ENCODE data around the gene ADAMTS2.
"Not testable (repeated sequence)": the region's sequence is repeated elsewhere in the genome, so short reads cannot be mapped to it uniquely, and the experiment has no call there.

ADAMTS2 gene

GRCh38 chr5:179123491-179124272, 221.6 kb downstream of the ADAMTS2 start:
- ATAC-seq = no peak
- no peak for DNase-seq

GRCh38 chr5:179123109-179123426, 222.2 kb downstream of the ADAMTS2 start:
- ATAC-seq = no peak

GRCh38 chr5:179122411-179123108, 222.7 kb downstream of the ADAMTS2 start:
- no peak for ATAC-seq
- no peak for DNase-seq

More at GRCh38 chr5:179123109-179123426, 222.2 kb downstream of the ADAMTS2 start:
- no peak for DNase-seq

GRCh38 chr5:179121667-179122111, 223.6 kb downstream of the ADAMTS2 start:
- DNase-seq (no peak), ATAC-seq (no peak)

- DNase-seq = no peak
- no peak for ATAC-seq
These were observed 224.2 kb downstream of the ADAMTS2 start for GRCh38 chr5:179120951-179121666.

GRCh38 chr5:179120421-179120861, 224.8 kb downstream of the ADAMTS2 start:
- DNase-seq = no peak
- no peak for ATAC-seq

GRCh38 chr5:179119415-179120170, 225.7 kb downstream of the ADAMTS2 start:
- DNase-seq (no peak), ATAC-seq (no peak)

- ATAC-seq = no peak
- no peak for DNase-seq
These were observed 226.4 kb downstream of the ADAMTS2 start for GRCh38 chr5:179118756-179119414.

GRCh38 chr5:179118338-179118737, 226.9 kb downstream of the ADAMTS2 start:
- ATAC-seq (no peak), DNase-seq (no peak)

- no peak for DNase-seq
- ATAC-seq = no peak
These were observed 229.3 kb downstream of the ADAMTS2 start for GRCh38 chr5:179115845-179116524.

- DNase-seq = no peak
These were observed 230.0 kb downstream of the ADAMTS2 start for GRCh38 chr5:179115307-179115706.

GRCh38 chr5:179114756-179115155, 230.5 kb downstream of the ADAMTS2 start:
- DNase-seq = no peak
- no peak for ATAC-seq

More at GRCh38 chr5:179115307-179115706, 230.0 kb downstream of the ADAMTS2 start:
- ATAC-seq = no peak

- no peak for DNase-seq
- no peak for ATAC-seq
These were observed 231.2 kb downstream of the ADAMTS2 start for GRCh38 chr5:179113945-179114641.

- ATAC-seq (no peak), DNase-seq (no peak)
These were observed 232.1 kb downstream of the ADAMTS2 start for GRCh38 chr5:179113143-179113530.

- no peak for DNase-seq
- ATAC-seq = no peak
These were observed 232.7 kb downstream of the ADAMTS2 start for GRCh38 chr5:179112469-179113142.

- DNase-seq (no peak), ATAC-seq (no peak)
These were observed 233.7 kb downstream of the ADAMTS2 start for GRCh38 chr5:179111267-179112207.

GRCh38 chr5:179110528-179110927, 234.7 kb downstream of the ADAMTS2 start:
- no peak for ATAC-seq

GRCh38 chr5:179101282-179101681, 244.0 kb downstream of the ADAMTS2 start:
- ATAC-seq, DNase-seq: not testable (repeated sequence)

More at GRCh38 chr5:179110528-179110927, 234.7 kb downstream of the ADAMTS2 start:
- no peak for DNase-seq

All from stimulated activated naive CD8-positive, alpha-beta T cell treated with anti-CD3 and anti-CD28 coated beads, Interleukin-15, Interleukin-2, amounts not matched to agents 100 U/mL and 50 U/mL, for 24 hours (primary cell).